Caco-2 (cell line): ENCODE measurements around the gene MAPK11. TPM values are rescaled to one million over a fixed set of nuclear protein-coding genes. Genes with fewer than 3 reads are reported as not detected.
A peak's percentile ranks its signal among the peaks of the same experiment; 100 is the strongest.

ENCODE experiments used
- BruUV-seq: library from RNA; stranded (reverse); fragments of 400-500 nt; replicated peaks from 2 replicates; lab custom pipeline; 2021; lab: Mats Ljungman, UMichigan
- CTCF ChIA-PET: fragments of 300-600 bp; sonication (Branson Sonifier 250); formaldehyde crosslinking; loops from one replicate; lab custom pipeline; 2022; ENCODE audit warnings: antibody characterized with exemption; lab: Charles Lee
- POLR2A ChIA-PET: fragments of 300-600 bp; sonication (Branson Sonifier 250); formaldehyde crosslinking; loops from one replicate; lab custom pipeline; 2022; ENCODE audit warnings: antibody characterized with exemption; lab: Charles Lee
- DNase-seq, 2 experiments: peaks; one replicate each; pipeline versions ENCODE4 v3.0.0 to v3.0.0-alpha.2; 2020 to 2022
- H3K27me3 ChIP-seq: replicated peaks from 2 replicates; pipeline ENCODE4 v1.6.0; 2011; ENCODE audit warnings: low read length; ENCODE audit not compliant: control insufficient read depth, insufficient read depth
- H3K36me3 ChIP-seq: 2 replicates; pipeline ENCODE4 v1.5.1; 2011; ENCODE audit warnings: low read length; ENCODE audit not compliant: control insufficient read depth, insufficient read depth
- H3K4me1 ChIP-seq: fragments of 250-450 bp; sonication (Bioruptor Pico); 2 replicates; pipeline ENCODE4 v1.5.1; 2020; ENCODE audit warnings: mild to moderate bottlenecking
- H3K4me3 ChIP-seq: 2 replicates; pipeline ENCODE4 v1.5.1; 2011; ENCODE audit warnings: low read depth, mild to moderate bottlenecking, control low read depth, low read length
- H3K9me3 ChIP-seq: fragments of 250-450 bp; sonication (Bioruptor Pico); 2 replicates; pipeline ENCODE4 v1.5.1; 2020; ENCODE audit warnings: mild to moderate bottlenecking, moderate library complexity
- H3K27ac Mint-ChIP-seq: one replicate; pipeline ENCODE4 v1.8.0; 2022; ENCODE audit warnings: mixed read lengths; ENCODE audit not compliant: unreplicated experiment
- H3K27me3 Mint-ChIP-seq: one replicate; pipeline ENCODE4 v1.8.0; 2022; ENCODE audit warnings: mixed read lengths; ENCODE audit not compliant: insufficient read depth, unreplicated experiment
- H3K36me3 Mint-ChIP-seq: one replicate; pipeline ENCODE4 v1.8.0; 2022; ENCODE audit warnings: mild to moderate bottlenecking, mixed read lengths; ENCODE audit not compliant: insufficient read depth, unreplicated experiment
- H3K4me1 Mint-ChIP-seq: one replicate; pipeline ENCODE4 v1.8.0; 2022; ENCODE audit warnings: low read depth, mixed read lengths; ENCODE audit not compliant: unreplicated experiment
- H3K4me3 Mint-ChIP-seq: one replicate; pipeline ENCODE4 v1.8.0; 2022; ENCODE audit warnings: mild to moderate bottlenecking, moderate library complexity, mixed read lengths; ENCODE audit not compliant: unreplicated experiment
- H3K9me3 Mint-ChIP-seq: one replicate; pipeline ENCODE4 v1.8.0; 2022; ENCODE audit warnings: mixed read lengths; ENCODE audit not compliant: unreplicated experiment
- intact Hi-C: fragments of 100-400 bp; cut with micrococcal nuclease; formaldehyde crosslinking; loops from one replicate; pipeline ENCODE4 v1.10.0; 2022; ENCODE audit not compliant: unreplicated experiment
- total RNA-seq: library from RNA; stranded (reverse); gene quantifications from 2 replicates; pipeline ENCODE4 v1.2.3, GENCODE V29; 2022
- TF ChIP-seq, protein P1 (sequence below), 2 experiments: fragments of 200-600 bp in 1 of 2; IDR thresholded peaks; 1 replicate in 1 of 2; 2 replicates in 1 of 2; pipeline versions ENCODE4 v1.5.1 to v1.8.0; 2011 to 2022; ENCODE audit warnings: antibody characterized with exemption in 1 of 2, control low read depth in 1 of 2, inconsistent platforms in 1 of 2, low read depth in 1 of 2, low read length in 1 of 2, mild to moderate bottlenecking in 1 of 2, moderate library complexity in 1 of 2; ENCODE audit not compliant: insufficient read depth in 1 of 2, severe bottlenecking in 1 of 2, unreplicated experiment in 1 of 2

MAPK11 gene
- total RNA-seq, 1 experiment from 2014 or later, result 1.3 TPM

DNA sequence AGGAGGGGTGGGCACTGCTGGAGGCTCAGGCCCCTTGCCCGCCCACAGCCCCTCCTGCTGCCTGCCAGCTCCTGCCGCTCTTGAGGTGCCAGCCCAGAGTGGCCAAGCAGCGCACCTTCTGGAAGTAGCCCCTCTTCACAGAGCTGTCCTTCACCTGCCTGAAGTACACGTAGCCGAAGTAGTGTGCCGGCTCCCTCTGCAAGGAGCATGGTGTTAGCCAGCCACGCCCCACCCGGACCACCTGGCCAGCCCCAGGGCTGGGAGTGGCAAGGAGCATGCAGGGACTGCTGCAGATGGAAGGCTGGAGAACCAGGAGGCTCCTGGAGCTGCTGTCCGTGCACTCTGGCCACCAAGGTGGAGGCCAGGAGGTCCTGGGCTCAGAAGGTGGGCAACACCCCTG lies 47.0 kb upstream of the MAPK11 start:
- ChIA-PET CTCF (no interaction called here), POLR2A (no interaction called here)
- Histone ChIP-seq H3K27me3 (no peaks in the 10 kb centered on the region), H3K36me3 (no peaks in the 10 kb centered on the region), H3K4me3 (no peak overlapping the region), H3K9me3 (no peaks in the 10 kb centered on the region), H3K4me1 (no peaks in the 10 kb centered on the region)
- Mint-ChIP-seq H3K9me3 (no peaks in the 10 kb centered on the region), H3K27ac (no peak overlapping the region), H3K36me3 (no peaks in the 10 kb centered on the region), H3K4me1 (no peaks in the 10 kb centered on the region), H3K27me3 (no peaks in the 10 kb centered on the region), H3K4me3 (no peak overlapping the region)
- TF ChIP-seq, protein P1, sequence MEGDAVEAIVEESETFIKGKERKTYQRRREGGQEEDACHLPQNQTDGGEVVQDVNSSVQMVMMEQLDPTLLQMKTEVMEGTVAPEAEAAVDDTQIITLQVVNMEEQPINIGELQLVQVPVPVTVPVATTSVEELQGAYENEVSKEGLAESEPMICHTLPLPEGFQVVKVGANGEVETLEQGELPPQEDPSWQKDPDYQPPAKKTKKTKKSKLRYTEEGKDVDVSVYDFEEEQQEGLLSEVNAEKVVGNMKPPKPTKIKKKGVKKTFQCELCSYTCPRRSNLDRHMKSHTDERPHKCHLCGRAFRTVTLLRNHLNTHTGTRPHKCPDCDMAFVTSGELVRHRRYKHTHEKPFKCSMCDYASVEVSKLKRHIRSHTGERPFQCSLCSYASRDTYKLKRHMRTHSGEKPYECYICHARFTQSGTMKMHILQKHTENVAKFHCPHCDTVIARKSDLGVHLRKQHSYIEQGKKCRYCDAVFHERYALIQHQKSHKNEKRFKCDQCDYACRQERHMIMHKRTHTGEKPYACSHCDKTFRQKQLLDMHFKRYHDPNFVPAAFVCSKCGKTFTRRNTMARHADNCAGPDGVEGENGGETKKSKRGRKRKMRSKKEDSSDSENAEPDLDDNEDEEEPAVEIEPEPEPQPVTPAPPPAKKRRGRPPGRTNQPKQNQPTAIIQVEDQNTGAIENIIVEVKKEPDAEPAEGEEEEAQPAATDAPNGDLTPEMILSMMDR (IDR thresholded peaks at IDR 0.05; ENCODE audit: insufficient read depth in 1 of 2, low read depth in 1 of 2, low read length in 1 of 2, severe bottlenecking in 1 of 2, unreplicated experiment in 1 of 2), result no peak
- intact Hi-C loops, result no loop called here
- BruUV-seq, result no TSS peak
- peak in 1 of 2 experiments; percentile 53 for DNase-seq

DNA sequence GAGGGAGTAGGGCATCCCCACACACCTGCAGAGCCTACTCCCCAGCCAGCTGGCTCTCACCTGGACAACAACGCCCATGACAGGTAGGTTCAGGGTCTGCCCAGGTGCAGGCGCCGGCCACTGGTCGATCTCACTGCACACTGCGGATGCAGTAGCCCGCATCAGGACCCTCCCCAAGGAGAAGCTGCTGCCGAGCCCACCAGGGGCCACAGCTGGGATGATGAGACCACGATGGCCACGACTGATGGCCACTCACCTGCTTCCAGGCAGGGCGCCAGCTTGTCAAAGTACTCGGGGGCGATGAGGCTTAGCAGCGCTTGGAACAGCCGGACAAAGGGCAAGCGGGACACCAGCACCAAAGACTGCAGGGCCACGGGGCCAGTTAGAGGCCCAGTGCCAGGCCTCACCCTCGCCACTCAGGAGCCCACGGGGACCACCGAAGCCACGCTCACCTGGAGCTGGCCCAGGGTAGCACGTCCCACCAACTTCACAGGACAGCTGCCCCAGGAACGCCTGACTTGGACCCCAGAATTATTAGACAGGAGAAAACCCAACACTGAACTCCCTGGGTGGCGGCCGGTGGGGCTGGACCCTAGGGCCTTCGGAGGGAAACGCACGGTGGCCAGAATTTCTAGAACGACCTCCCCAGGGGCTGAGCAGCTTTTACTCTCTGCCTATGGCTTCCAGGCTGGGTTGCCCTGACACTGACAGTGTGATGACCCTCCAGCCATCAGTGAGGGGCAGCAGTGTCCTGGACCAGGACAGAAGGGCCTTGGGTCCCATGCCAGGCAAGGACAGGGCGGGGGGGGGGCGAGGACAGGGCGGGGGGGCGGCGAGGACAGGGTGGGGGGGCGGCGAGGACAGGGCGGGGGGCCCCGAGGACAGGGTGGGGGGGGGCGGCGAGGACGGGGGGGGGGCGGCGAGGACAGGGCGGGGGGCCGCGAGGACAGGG lies 46.2 kb upstream of the MAPK11 start:
- TF ChIP-seq, protein P1 (IDR thresholded peaks at IDR 0.05; ENCODE audit: insufficient read depth in 1 of 2, low read depth in 1 of 2, low read length in 1 of 2, severe bottlenecking in 1 of 2, unreplicated experiment in 1 of 2), result no peak

DNA sequence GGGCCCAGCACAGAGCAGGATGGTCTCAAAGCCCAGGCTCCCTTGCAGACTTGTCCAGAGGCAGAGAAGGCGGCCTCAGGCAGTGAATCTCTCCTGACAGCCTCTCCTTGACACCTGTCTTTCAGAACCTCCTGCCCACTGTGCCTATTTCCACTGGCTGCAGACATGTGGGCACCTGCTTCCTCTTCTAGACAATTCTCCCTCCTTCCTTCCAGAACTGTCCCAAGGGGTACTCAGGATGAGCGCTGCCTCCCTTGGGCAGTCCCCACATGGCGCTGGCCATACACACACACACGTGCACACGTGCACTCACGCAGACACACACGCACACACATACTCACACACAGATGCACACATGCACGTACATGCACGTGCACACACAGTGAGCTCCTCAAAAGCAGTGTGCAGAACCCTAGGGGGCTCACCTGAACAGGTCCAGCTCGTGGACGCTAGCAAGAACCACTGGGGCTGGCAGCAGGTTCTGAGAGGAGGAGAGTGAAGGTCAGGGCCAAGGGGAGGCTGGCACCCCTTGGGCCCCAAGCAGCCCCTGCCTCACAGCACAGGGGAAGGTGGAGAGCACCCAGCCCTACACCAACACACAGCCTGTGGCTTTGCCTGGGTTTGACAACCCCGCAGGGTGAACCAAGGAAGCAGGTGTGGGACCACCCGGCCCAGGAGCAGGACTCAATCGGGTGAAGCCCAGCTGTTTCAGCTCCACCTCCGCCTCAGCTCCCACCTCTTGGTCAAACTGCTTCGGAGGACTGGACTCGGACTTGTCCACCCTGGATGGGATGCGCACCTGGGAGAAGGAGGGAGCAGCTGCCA lies 45.3 kb upstream of the MAPK11 start:
- CTCF ChIA-PET, result interaction anchor here (1.4 kb wide), 1 partner anchor 16 kb away, joined by 3 read pairs; no protein-coding TSS in a partner anchor
- POLR2A ChIA-PET, result no interaction called here
- H3K4me1 Mint-ChIP-seq, result no peaks in the 10 kb centered on the region
- H3K27ac Mint-ChIP-seq, result no peak overlapping the region
- H3K27me3 ChIP-seq, result no peaks in the 10 kb centered on the region
- H3K4me3 Mint-ChIP-seq, result no peak overlapping the region
- DNase-seq, result peak in 1 of 2 experiments; percentile 31
- intact Hi-C loops, result no loop called here
- H3K36me3 Mint-ChIP-seq, result no peaks in the 10 kb centered on the region
- H3K9me3 Mint-ChIP-seq, result no peaks in the 10 kb centered on the region
- no TSS peak for BruUV-seq
- H3K27me3 Mint-ChIP-seq, result no peaks in the 10 kb centered on the region
- H3K36me3 ChIP-seq, result no peaks in the 10 kb centered on the region
- no peaks in the 10 kb centered on the region for H3K4me1 ChIP-seq
- H3K4me3 ChIP-seq, result no peak overlapping the region
- H3K9me3 ChIP-seq, result no peaks in the 10 kb centered on the region
- TF ChIP-seq, protein P1 (IDR thresholded peaks at IDR 0.05; ENCODE audit: insufficient read depth in 1 of 2, low read depth in 1 of 2, low read length in 1 of 2, severe bottlenecking in 1 of 2, unreplicated experiment in 1 of 2), result no peak

More for the DNA sequence above, 46.2 kb upstream of the MAPK11 start:
- Mint-ChIP-seq H3K27ac (no peak overlapping the region), H3K4me3 (no peak overlapping the region), H3K4me1 (no peaks in the 10 kb centered on the region), H3K27me3 (no peaks in the 10 kb centered on the region), H3K36me3 (no peaks in the 10 kb centered on the region), H3K9me3 (no peaks in the 10 kb centered on the region)
- Histone ChIP-seq H3K36me3 (no peaks in the 10 kb centered on the region), H3K4me3 (no peak overlapping the region), H3K27me3 (no peaks in the 10 kb centered on the region), H3K9me3 (no peaks in the 10 kb centered on the region), H3K4me1 (no peaks in the 10 kb centered on the region)
- POLR2A ChIA-PET, result no interaction called here
- no TSS peak for BruUV-seq
- DNase-seq, result no peak
- intact Hi-C loops, result no loop called here
- CTCF ChIA-PET, result interaction anchor here (1.4 kb wide), 1 partner anchor 17 kb away, joined by 3 read pairs; no protein-coding TSS in a partner anchor
